Mucosa of gallbladder (tissue), 1 donor: ENCODE data around the gene DGKZ. TPM values are rescaled to one million over a fixed set of nuclear protein-coding genes. Genes with fewer than 3 reads are reported as not detected.

Experiments used
- DNase-seq: peaks from one replicate; pipeline ENCODE4 v3.0.0-alpha.2; 2020; ENCODE audit warnings: low spot score
- total RNA-seq: library from RNA; stranded (reverse); gene quantifications from one replicate; pipeline ENCODE4 v1.2.1, GENCODE V29; 2021
- donor health status: DM: no; HTN: no; CAD: no.

The DGKZ gene
- total RNA-seq, 1 donor from 2014 or later = 83.8 TPM

GRCh38 chr11:46392421-46393230 lies 45.4 kb downstream of the DGKZ start:
- DNase-seq = peak; percentile 88

GRCh38 chr11:46393231-46393616 lies 46.0 kb downstream of the DGKZ start:
- no peak for DNase-seq

DNA sequence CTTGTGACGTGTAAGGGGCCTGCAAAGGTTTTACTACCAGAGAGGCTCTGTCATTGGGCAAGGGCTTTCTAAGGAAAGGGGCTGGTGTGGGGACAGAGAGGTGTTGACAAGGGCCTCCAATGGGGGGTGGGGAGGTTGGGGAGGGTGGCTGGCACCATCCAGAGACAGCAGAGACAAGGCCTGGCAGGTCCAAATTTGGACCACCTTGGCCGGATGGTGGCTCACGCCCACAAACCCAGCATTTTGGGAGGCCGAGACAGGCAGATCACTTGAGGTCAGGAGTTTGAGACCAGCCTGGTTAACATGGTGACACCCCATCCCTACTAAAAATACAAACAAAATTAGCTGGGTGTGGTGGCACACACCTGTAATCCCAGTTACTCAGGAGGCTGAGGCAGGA lies 46.5 kb downstream of the DGKZ start:
- no peak for DNase-seq

GRCh38 chr11:46397526-46397925 lies 50.3 kb downstream of the DGKZ start:
- DNase-seq = no peak

- no peak for DNase-seq
These were observed 56.0 kb downstream of the DGKZ start for GRCh38 chr11:46402957-46403902.

- DNase-seq = no peak
These were observed 57.3 kb downstream of the DGKZ start for GRCh38 chr11:46404476-46405017.

- no peak for DNase-seq
These were observed 60.4 kb downstream of the DGKZ start for GRCh38 chr11:46407635-46408034.

GRCh38 chr11:46408407-46408986 lies 61.2 kb downstream of the DGKZ start:
- no peak for DNase-seq

GRCh38 chr11:46410021-46410420 lies 62.8 kb downstream of the DGKZ start:
- DNase-seq = no peak

DNA sequence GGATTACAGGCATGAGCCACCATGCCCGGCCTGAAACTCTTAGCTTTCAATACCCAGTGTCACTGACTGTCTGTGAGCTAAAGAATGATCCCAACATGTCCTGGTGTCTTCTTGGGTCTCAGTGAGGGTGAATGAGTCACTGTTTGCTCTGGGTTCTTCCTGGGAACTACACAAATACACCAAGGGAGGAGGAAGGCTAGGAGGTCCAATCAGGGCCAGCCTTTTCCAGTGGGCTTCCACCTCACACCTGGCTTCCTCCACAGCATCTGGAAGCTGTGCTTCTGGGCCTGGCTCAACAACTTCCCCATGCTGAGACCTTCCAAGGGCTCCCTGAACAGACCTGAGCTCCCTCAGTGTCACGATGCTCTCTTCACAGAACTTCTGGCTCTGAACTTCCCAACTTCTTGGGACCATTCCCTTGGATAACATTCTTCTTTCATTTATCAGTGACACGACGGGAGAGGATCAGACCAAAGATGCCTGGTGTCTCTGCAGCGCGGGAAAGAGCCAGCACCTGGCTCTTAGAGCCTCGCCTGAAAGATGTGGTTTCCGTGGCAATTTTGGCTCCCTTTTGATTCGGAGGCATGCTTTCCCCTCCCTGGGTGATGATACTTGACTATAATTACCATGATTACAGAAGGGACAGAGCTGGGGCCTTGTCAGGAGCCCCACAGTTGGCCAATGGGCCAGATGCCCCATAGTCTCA lies 66.7 kb downstream of the DGKZ start:
- no peak for DNase-seq

DNA sequence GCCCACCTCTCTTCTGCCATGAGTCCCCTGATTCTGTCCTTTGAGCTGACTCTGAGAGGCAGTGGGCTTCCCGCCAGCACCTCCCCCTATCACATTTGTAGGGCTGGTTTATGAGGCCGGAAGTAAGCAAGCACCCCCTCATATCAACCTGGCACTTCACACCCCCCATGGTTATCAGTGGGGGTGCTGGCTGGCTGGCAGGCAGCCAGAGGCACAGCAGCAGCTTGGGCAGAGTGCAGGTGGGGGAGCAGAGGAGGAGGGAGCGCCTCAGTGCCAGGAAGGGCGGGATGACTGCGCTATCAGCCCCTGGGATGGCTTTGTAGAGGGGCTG lies 67.2 kb downstream of the DGKZ start:
- no peak for DNase-seq

- no peak for DNase-seq
These were observed 67.6 kb downstream of the DGKZ start for GRCh38 chr11:46414879-46415278.

- DNase-seq = no peak
These were observed 70.4 kb downstream of the DGKZ start for GRCh38 chr11:46417711-46418110.

- no peak for DNase-seq
These were observed 71.5 kb downstream of the DGKZ start for GRCh38 chr11:46418751-46419150.

DNA sequence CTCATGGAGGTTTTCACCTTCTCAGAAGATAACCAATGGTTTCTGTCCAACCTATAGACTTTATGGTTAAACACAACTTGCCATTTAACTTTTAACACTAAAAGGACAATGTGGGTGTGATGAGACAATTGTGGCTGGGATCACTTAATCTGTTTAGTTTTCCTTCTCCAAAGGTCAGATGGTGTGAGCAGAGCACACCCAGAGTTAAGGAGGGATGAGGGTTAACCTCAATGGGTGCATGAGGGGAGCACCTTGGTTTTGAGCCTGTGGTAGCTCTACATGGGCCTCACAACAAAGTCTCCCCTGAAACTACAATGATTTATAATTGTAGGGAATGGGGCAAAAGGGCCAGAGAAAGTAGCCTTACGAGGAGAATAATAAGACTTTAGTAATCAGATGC lies 73.2 kb downstream of the DGKZ start:
- no peak for DNase-seq

- no peak for DNase-seq
These were observed 74.1 kb downstream of the DGKZ start for GRCh38 chr11:46421257-46421880.

DNA sequence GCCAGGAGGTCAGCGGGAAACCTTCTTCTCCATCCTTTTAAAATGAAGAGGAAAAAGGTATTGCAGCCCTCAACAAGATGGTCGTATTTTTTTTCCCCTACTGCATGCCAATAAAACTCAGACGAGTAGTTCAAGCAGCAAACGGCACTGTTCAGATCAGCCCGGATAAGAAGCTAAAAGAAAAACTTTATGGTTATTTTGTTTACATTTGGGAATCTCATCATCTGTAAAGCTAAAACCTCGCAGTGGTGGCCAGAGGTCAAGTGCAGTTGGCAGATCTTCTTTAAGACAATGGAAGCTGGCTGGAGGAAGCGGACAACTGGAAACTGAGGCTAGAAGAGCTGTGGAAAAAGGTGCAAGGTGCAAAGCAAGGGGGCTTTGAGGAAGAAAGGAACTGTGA lies 75.3 kb downstream of the DGKZ start:
- DNase-seq = no peak

- DNase-seq = no peak
These were observed 79.1 kb downstream of the DGKZ start for GRCh38 chr11:46426233-46426991.

DNA sequence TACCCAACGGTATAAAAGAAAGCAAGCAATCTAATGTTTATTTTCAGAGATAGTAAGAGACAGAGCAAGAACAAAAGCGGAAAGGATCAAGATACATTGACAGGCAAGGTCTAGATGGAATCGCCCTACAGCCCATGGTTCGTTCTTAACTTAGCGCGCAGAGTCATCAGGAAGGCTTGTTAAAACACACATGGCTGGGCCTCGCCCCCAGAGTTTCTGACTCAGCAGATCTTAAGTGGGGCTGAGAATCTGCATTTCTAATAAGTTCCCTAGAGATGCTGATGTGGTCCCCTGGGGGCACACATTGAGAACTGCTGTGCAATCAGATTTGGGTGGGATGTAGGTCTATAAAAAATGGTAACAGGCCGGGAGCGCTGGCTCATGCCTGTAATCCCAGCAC lies 80.1 kb downstream of the DGKZ start:
- DNase-seq = no peak

DNA sequence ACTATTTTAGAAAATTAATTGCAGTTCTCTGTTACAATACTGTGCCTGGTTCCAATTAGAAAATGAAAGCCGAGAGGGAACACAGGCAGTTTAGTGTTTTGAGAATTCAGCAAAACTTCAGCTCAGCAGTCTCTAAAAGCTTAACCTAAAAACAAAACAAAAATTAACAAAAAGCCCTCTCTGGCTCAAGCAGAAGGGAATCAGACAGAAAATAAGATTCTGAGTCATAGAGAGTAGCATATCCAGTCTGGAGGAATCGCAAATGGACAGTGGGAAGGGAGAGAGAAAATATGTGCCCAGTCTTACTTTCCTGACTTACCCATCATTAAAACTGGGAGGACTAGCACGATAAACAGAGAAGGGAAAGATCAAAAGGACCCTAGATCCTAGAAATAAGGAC lies 82.5 kb downstream of the DGKZ start:
- DNase-seq = no peak
